GM23338 (cell line): Measurements from ENCODE around the gene ARHGAP9. TPM values are rescaled to one million over a fixed set of nuclear protein-coding genes. Genes with fewer than 3 reads are reported as not detected.

Experiments used
- ATAC-seq: fragments of 200-7000 bp; cut with Tn5 transposase; 3 replicates; pipeline ENCODE4 v1.9.1; 2020
- DNase-seq: peaks from one replicate; pipeline ENCODE4 v3.0.0-alpha.2; 2015; ENCODE audit warnings: low spot score
- H2AFZ ChIP-seq: fragments of 200-600 bp; sonication (generic); 2 replicates; pipeline ENCODE4 v1.8.0; 2016; ENCODE audit warnings: antibody characterized with exemption, mild to moderate bottlenecking, moderate library complexity
- H3F3A ChIP-seq: fragments of 200-600 bp; sonication (generic); replicated peaks from 2 replicates; pipeline ENCODE4 v1.8.0; 2017; ENCODE audit warnings: antibody characterized with exemption, mixed run types, low read depth
- H3K27ac ChIP-seq: fragments of 200-600 bp; sonication (generic); 2 replicates; pipeline ENCODE4 v1.6.1; 2016; ENCODE audit warnings: low read depth
- H3K27me3 ChIP-seq: fragments of 200-600 bp; sonication (generic); 2 replicates; pipeline ENCODE4 v1.8.0; 2016; ENCODE audit warnings: mild to moderate bottlenecking, mixed run types, moderate library complexity; ENCODE audit not compliant: insufficient read depth
- H3K36me3 ChIP-seq: fragments of 200-600 bp; sonication (generic); 2 replicates; pipeline ENCODE4 v1.8.0; 2016; ENCODE audit warnings: mild to moderate bottlenecking; ENCODE audit not compliant: insufficient read depth
- H3K4me1 ChIP-seq: fragments of 200-600 bp; sonication (generic); 2 replicates; pipeline ENCODE4 v1.8.0; 2016; ENCODE audit warnings: mild to moderate bottlenecking, moderate library complexity; ENCODE audit not compliant: insufficient read depth
- H3K4me2 ChIP-seq: fragments of 200-600 bp; sonication (generic); 2 replicates; pipeline ENCODE4 v1.7.1; 2017; ENCODE audit warnings: mixed run types
- H3K4me3 ChIP-seq: fragments of 200-600 bp; sonication (generic); 2 replicates; pipeline ENCODE4 v1.6.1; 2016; ENCODE audit warnings: mixed run types
- H3K79me2 ChIP-seq: fragments of 200-600 bp; sonication (generic); replicated peaks from 2 replicates; pipeline ENCODE4 v1.8.0; 2017; ENCODE audit warnings: mild to moderate bottlenecking; ENCODE audit not compliant: insufficient read depth
- H3K9me2 ChIP-seq: fragments of 200-600 bp; sonication (generic); 2 replicates; pipeline ENCODE4 v1.8.0; 2017; ENCODE audit not compliant: insufficient read depth
- H4K20me1 ChIP-seq: fragments of 200-600 bp; sonication (generic); replicated peaks from 2 replicates; pipeline ENCODE4 v1.8.0; 2017; ENCODE audit warnings: mild to moderate bottlenecking; ENCODE audit not compliant: insufficient read depth
- H3K27ac Mint-ChIP-seq: 2 replicates; pipeline ENCODE4 v1.8.0; 2020; ENCODE audit warnings: inconsistent platforms, mild to moderate bottlenecking, moderate library complexity, mixed read lengths
- H3K27me3 Mint-ChIP-seq: 3 replicates; pipeline ENCODE4 v1.8.0; 2022; ENCODE audit warnings: low read depth, mild to moderate bottlenecking, moderate library complexity, mixed read lengths, inconsistent platforms; ENCODE audit not compliant: insufficient read depth, poor library complexity
- H3K36me3 Mint-ChIP-seq: 3 replicates; pipeline ENCODE4 v1.8.0; 2021; ENCODE audit warnings: low read depth, mild to moderate bottlenecking, inconsistent platforms, moderate library complexity, mixed read lengths
- H3K4me1 Mint-ChIP-seq: 3 replicates; pipeline ENCODE4 v1.8.0; 2020; ENCODE audit warnings: mild to moderate bottlenecking, inconsistent platforms, mixed read lengths
- H3K4me3 Mint-ChIP-seq: 3 replicates; pipeline ENCODE4 v1.8.0; 2021; ENCODE audit warnings: moderate library complexity, mild to moderate bottlenecking, inconsistent platforms, mixed read lengths
- H3K9me3 Mint-ChIP-seq: 3 replicates; pipeline ENCODE4 v1.8.0; 2020; ENCODE audit warnings: moderate library complexity, mild to moderate bottlenecking, inconsistent platforms, mixed read lengths
- CREB1 ChIP-seq: fragments of 250-450 bp; sonication (Bioruptor Pico); IDR thresholded peaks from 2 replicates; pipeline ENCODE4 v1.5.0; 2020; ENCODE audit warnings: low read depth, mild to moderate bottlenecking, moderate library complexity
- EZH2phosphoT487 ChIP-seq: fragments of 200-600 bp; sonication (generic); IDR thresholded peaks from one replicate; pipeline ENCODE4 v1.8.1; 2018; ENCODE audit warnings: antibody characterized with exemption; ENCODE audit not compliant: unreplicated experiment
- NANOG ChIP-seq: IDR thresholded peaks from 2 replicates; pipeline ENCODE4 v1.6.1; 2016; ENCODE audit warnings: antibody characterized with exemption, borderline replicate concordance
- POLR2AphosphoS5 ChIP-seq: IDR thresholded peaks from 2 replicates; pipeline ENCODE4 v1.6.1; 2016; ENCODE audit warnings: antibody characterized with exemption, low read depth
- STAT1 ChIP-seq: IDR thresholded peaks from one replicate; pipeline ENCODE4 v1.6.1; 2016; ENCODE audit warnings: antibody characterized with exemption; ENCODE audit not compliant: unreplicated experiment
- ZNF114 ChIP-seq: fragments of 250-450 bp; sonication (Bioruptor Pico); IDR thresholded peaks from 2 replicates; pipeline ENCODE4 v1.5.0; 2020; ENCODE audit warnings: mild to moderate bottlenecking, moderate library complexity
- ZNF331 ChIP-seq: fragments of 250-450 bp; sonication (Bioruptor Pico); IDR thresholded peaks from 2 replicates; pipeline ENCODE4 v1.5.0; 2020; ENCODE audit warnings: low read depth, mild to moderate bottlenecking, moderate library complexity
- polyA plus RNA-seq: library from polyadenylated mRNA; unstranded; fragments of >200 nt; fragmentation: Nextera tagmentation; extraction: Ambion mirVana; gene quantifications from 2 replicates; pipeline ENCODE4 v1.2.1, GENCODE V29; 2016
- total RNA-seq: library from RNA; depleted of rRNA; stranded (reverse); fragments of >200 nt; shearing (Covaris generic); gene quantifications from 2 replicates; pipeline ENCODE4 v1.2.3, GENCODE V29; 2014
- TF ChIP-seq, protein P1 (sequence below), 2 experiments: fragments of 200-600 bp in 1 of 2; sonication (generic) in 1 of 2; conservative IDR thresholded peaks; 2 replicates each; pipeline versions ENCODE4 v1.5.1 to v1.6.1; 2016 to 2017; ENCODE audit warnings: antibody characterized with exemption in 2 of 2, low read depth in 2 of 2, mild to moderate bottlenecking in 2 of 2, moderate library complexity in 1 of 2
- TF ChIP-seq, protein P2 (sequence below): IDR thresholded peaks from one replicate; pipeline ENCODE4 v1.6.1; 2018; ENCODE audit warnings: antibody characterized with exemption; ENCODE audit not compliant: unreplicated experiment
- TF ChIP-seq, protein P3 (sequence below): IDR thresholded peaks from 2 replicates; pipeline ENCODE4 v1.6.1; 2016; ENCODE audit warnings: antibody characterized with exemption

ARHGAP9 gene
- total and polyA plus RNA-seq, 2 experiments from 2014 or later: 4.5 to 7.1 TPM

DNA sequence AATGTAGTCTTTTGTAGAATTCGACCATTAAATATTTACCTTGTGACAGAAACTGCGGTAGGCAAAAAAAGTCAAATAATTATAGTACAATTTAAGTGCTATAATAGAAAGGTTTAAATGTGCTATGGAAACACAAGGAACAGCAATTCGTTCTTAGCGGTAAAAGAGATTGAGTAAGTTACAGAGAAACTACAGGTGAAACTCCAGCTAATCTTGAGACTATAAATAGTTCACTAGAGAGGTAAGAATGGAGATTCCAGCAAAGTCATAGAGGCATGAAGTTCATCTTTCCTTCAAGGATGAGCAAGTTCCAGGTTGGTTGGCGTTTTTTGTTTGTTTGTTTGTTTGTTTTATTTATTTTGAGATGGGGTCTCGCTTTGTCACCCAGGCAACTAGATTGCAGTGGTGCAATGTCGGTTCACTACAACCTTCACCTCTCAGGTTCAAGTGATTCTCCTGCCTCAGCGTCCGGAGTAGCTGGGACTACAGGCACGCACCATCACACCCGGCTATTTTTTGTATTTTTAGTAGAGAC lies 47.9 kb downstream of the ARHGAP9 start:
- DNase-seq (no peak), ATAC-seq (no peak)
- Histone ChIP-seq H3K4me1 (peaks cover 15% of the 10 kb centered on the region; the same call in 1 of the 2 replicates), H3K4me3 (peak overlapping the region; percentile 64), H3K79me2 (peaks cover 28% of the 10 kb centered on the region), H3K4me2 (peak overlapping the region; percentile 75), H3F3A (peaks cover 11% of the 10 kb centered on the region), H3K27me3 (no peaks in the 10 kb centered on the region), H2AFZ (peak overlapping the region; percentile 43), H3K9me2 (no peaks in the 10 kb centered on the region), H3K27ac (peak overlapping the region; percentile 76), H4K20me1 (no peaks in the 10 kb centered on the region), H3K36me3 (no peaks in the 10 kb centered on the region)
- Mint-ChIP-seq H3K9me3 (no peaks in the 10 kb centered on the region), H3K27me3 (peaks cover 10% of the 10 kb centered on the region), H3K4me3 (peak overlapping the region; percentile 80), H3K4me1 (peaks cover 26% of the 10 kb centered on the region), H3K27ac (peak overlapping the region; percentile 95), H3K36me3 (no peaks in the 10 kb centered on the region; the same call in 2 of the 3 replicates)
- TF ChIP-seq ZNF114 (CRISPR knock-in tag) (no peak), EZH2phosphoT487 (no peak)
- TF ChIP-seq, protein P1, sequence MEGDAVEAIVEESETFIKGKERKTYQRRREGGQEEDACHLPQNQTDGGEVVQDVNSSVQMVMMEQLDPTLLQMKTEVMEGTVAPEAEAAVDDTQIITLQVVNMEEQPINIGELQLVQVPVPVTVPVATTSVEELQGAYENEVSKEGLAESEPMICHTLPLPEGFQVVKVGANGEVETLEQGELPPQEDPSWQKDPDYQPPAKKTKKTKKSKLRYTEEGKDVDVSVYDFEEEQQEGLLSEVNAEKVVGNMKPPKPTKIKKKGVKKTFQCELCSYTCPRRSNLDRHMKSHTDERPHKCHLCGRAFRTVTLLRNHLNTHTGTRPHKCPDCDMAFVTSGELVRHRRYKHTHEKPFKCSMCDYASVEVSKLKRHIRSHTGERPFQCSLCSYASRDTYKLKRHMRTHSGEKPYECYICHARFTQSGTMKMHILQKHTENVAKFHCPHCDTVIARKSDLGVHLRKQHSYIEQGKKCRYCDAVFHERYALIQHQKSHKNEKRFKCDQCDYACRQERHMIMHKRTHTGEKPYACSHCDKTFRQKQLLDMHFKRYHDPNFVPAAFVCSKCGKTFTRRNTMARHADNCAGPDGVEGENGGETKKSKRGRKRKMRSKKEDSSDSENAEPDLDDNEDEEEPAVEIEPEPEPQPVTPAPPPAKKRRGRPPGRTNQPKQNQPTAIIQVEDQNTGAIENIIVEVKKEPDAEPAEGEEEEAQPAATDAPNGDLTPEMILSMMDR (conservative IDR thresholded peaks at IDR 0.05; ENCODE audit: low read depth in 2 of 2): no peak

DNA sequence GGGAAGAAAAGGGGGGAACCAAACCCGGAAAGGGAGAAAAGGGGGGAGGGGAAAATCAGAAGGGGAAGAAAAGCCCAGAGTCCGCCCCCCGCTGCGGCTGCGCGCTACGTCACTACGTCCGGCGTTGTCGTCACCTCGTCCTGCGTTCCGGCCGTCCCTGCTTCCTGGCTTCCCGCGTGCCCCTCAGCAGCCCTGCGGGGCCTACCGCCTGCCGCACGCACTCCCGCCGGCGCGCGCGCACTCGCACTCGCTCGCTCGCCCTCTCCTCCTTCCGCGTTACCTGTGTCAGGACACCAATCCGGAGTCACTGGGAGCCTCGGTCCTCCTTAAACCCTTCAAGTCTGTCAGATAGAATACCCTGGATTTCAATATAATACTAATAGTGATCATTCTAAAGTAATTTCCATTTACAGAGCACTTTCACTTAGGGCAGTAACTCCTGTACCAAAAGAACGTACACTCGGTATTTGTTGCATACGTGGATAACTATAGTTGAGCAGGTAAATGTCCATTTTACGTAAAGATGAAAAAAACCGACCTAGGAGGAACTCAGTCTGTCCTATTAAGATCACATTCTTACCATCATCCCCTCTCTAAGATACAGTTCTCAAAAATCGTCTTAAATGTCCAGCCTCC lies 48.6 kb downstream of the ARHGAP9 start, which contains the start of gene R3HDM2:
Gene R3HDM2, minus strand, starts transcription at position 113 of the 636 bp plus-strand sequence. CDS start 120,615 bp downstream, outside the sequence.
- Mint-ChIP-seq H3K27me3 (peaks cover 10% of the 10 kb centered on the region), H3K4me3 (peak within 1 kb of the TSS; percentile 93), H3K9me3 (no peaks in the 10 kb centered on the region), H3K36me3 (no peaks in the 10 kb centered on the region; the same call in 2 of the 3 replicates), H3K4me1 (peaks cover 26% of the 10 kb centered on the region), H3K27ac (peak within 1 kb of the TSS; percentile 97)
- Histone ChIP-seq H3K9me2 (no peaks in the 10 kb centered on the region), H3K27ac (peak within 1 kb of the TSS; percentile 93), H3F3A (peaks cover 11% of the 10 kb centered on the region), H3K4me1 (peaks cover 15% of the 10 kb centered on the region; the same call in 1 of the 2 replicates), H2AFZ (peak within 1 kb of the TSS; percentile 76), H3K27me3 (no peaks in the 10 kb centered on the region), H3K79me2 (peaks cover 31% of the 10 kb centered on the region), H3K36me3 (no peaks in the 10 kb centered on the region), H4K20me1 (no peaks in the 10 kb centered on the region), H3K4me3 (peak within 1 kb of the TSS; percentile 64), H3K4me2 (peak within 1 kb of the TSS; percentile 91)
- ATAC-seq: peak; percentile 92
- DNase-seq: peak; percentile 97
- TF ChIP-seq, protein P1 (conservative IDR thresholded peaks at IDR 0.05; ENCODE audit: low read depth in 2 of 2): no peak
- TF ChIP-seq EZH2phosphoT487: no peak
- TF ChIP-seq, protein P2, sequence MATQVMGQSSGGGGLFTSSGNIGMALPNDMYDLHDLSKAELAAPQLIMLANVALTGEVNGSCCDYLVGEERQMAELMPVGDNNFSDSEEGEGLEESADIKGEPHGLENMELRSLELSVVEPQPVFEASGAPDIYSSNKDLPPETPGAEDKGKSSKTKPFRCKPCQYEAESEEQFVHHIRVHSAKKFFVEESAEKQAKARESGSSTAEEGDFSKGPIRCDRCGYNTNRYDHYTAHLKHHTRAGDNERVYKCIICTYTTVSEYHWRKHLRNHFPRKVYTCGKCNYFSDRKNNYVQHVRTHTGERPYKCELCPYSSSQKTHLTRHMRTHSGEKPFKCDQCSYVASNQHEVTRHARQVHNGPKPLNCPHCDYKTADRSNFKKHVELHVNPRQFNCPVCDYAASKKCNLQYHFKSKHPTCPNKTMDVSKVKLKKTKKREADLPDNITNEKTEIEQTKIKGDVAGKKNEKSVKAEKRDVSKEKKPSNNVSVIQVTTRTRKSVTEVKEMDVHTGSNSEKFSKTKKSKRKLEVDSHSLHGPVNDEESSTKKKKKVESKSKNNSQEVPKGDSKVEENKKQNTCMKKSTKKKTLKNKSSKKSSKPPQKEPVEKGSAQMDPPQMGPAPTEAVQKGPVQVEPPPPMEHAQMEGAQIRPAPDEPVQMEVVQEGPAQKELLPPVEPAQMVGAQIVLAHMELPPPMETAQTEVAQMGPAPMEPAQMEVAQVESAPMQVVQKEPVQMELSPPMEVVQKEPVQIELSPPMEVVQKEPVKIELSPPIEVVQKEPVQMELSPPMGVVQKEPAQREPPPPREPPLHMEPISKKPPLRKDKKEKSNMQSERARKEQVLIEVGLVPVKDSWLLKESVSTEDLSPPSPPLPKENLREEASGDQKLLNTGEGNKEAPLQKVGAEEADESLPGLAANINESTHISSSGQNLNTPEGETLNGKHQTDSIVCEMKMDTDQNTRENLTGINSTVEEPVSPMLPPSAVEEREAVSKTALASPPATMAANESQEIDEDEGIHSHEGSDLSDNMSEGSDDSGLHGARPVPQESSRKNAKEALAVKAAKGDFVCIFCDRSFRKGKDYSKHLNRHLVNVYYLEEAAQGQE: no peak
- no peak for TF ChIP-seq NANOG
- TF ChIP-seq STAT1: no peak
- no peak for TF ChIP-seq ZNF331 (CRISPR knock-in tag)
- peak; percentile 88 for TF ChIP-seq POLR2AphosphoS5
- TF ChIP-seq, protein P3, sequence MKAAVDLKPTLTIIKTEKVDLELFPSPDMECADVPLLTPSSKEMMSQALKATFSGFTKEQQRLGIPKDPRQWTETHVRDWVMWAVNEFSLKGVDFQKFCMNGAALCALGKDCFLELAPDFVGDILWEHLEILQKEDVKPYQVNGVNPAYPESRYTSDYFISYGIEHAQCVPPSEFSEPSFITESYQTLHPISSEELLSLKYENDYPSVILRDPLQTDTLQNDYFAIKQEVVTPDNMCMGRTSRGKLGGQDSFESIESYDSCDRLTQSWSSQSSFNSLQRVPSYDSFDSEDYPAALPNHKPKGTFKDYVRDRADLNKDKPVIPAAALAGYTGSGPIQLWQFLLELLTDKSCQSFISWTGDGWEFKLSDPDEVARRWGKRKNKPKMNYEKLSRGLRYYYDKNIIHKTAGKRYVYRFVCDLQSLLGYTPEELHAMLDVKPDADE: peak; percentile 55
- peak; percentile 95 for TF ChIP-seq CREB1 (CRISPR knock-in tag)
